Sigmoid colon (tissue), 3 donors: Measurements from ENCODE around the gene BGN.

Experiments
- POLR2A ChIP-seq, 2 donors: fragments of 450-650 bp; IDR thresholded peaks; one replicate each; pipeline ENCODE4 v1.6.1; 2016; ENCODE audit warnings: antibody characterized with exemption in 2 of 2, mild to moderate bottlenecking in 2 of 2, moderate library complexity in 2 of 2
- TF ChIP-seq, protein P1 (sequence below), 4 experiments: fragments of 450-650 bp in 3 of 4; fragments of 200-600 bp in 1 of 4; IDR thresholded peaks; one replicate each; pipeline ENCODE4 v1.5.1; 2016 to 2019; ENCODE audit warnings: antibody characterized with exemption in 4 of 4, mild to moderate bottlenecking in 3 of 4, moderate library complexity in 2 of 4

GRCh38 chrX:153463556-153463955 is 31.2 kb upstream of the BGN start:
- TF ChIP-seq, protein P1, sequence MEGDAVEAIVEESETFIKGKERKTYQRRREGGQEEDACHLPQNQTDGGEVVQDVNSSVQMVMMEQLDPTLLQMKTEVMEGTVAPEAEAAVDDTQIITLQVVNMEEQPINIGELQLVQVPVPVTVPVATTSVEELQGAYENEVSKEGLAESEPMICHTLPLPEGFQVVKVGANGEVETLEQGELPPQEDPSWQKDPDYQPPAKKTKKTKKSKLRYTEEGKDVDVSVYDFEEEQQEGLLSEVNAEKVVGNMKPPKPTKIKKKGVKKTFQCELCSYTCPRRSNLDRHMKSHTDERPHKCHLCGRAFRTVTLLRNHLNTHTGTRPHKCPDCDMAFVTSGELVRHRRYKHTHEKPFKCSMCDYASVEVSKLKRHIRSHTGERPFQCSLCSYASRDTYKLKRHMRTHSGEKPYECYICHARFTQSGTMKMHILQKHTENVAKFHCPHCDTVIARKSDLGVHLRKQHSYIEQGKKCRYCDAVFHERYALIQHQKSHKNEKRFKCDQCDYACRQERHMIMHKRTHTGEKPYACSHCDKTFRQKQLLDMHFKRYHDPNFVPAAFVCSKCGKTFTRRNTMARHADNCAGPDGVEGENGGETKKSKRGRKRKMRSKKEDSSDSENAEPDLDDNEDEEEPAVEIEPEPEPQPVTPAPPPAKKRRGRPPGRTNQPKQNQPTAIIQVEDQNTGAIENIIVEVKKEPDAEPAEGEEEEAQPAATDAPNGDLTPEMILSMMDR (IDR thresholded peaks at IDR 0.05): no peak
- TF ChIP-seq POLR2A (IDR thresholded peaks at IDR 0.05): no peak
